HEK293T (cell line): ENCODE results near the gene CEP41.

Experiments
- CTBP1 ChIP-seq: fragments of 450-650 bp; IDR thresholded peaks from 2 replicates; pipeline ENCODE4 v1.6.1; 2016; ENCODE audit warnings: borderline replicate concordance
- ELF4 ChIP-seq: fragments of 450-650 bp; IDR thresholded peaks from 2 replicates; pipeline ENCODE4 v1.6.1; 2017; ENCODE audit warnings: antibody characterized with exemption
- FOXK2 ChIP-seq: fragments of 450-650 bp; IDR thresholded peaks from 2 replicates; pipeline ENCODE4 v1.6.1; 2016; ENCODE audit warnings: mild to moderate bottlenecking
- NFRKB ChIP-seq: fragments of 450-650 bp; IDR thresholded peaks from 2 replicates; pipeline ENCODE4 v1.6.1; 2016; ENCODE audit warnings: mild to moderate bottlenecking, moderate library complexity
- SP1 ChIP-seq: fragments of 450-650 bp; IDR thresholded peaks from 2 replicates; pipeline ENCODE4 v1.6.1; 2017
- TARDBP ChIP-seq: fragments of 450-650 bp; IDR thresholded peaks from 2 replicates; pipeline ENCODE4 v1.6.1; 2016
- ZNF384 ChIP-seq: fragments of 450-650 bp; IDR thresholded peaks from 2 replicates; pipeline ENCODE4 v1.6.1; 2016

GRCh38 chr7:130468612-130469011, 27.8 kb upstream of the CEP41 start:
- no peak for TF ChIP-seq NFRKB
- no peak for TF ChIP-seq CTBP1
- no peak for TF ChIP-seq TARDBP
- no peak for TF ChIP-seq SP1
- TF ChIP-seq ZNF384: no peak
- TF ChIP-seq ELF4: no peak
- no peak for TF ChIP-seq FOXK2
